CD4-positive, alpha-beta T cell (primary cell): ENCODE data around the gene RNF212. TPM values are rescaled to one million over a fixed set of nuclear protein-coding genes. Genes with fewer than 3 reads are reported as not detected.

Experiments used
- ATAC-seq: fragments of 200-7000 bp; cut with Tn5 transposase; one replicate; pipeline ENCODE4 v1.10.0; 2022; ENCODE audit warnings: mild to moderate bottlenecking; ENCODE audit not compliant: poor library complexity
- CTCF ChIA-PET: fragments of 350-600 bp; sonication (Branson Sonifier 250); formaldehyde crosslinking; loops from one replicate; lab custom pipeline; 2021; ENCODE audit warnings: antibody characterized with exemption, inconsistent platforms; lab: Charles Lee
- POLR2A ChIA-PET: fragments of 350-600 bp; sonication (Branson Sonifier 250); formaldehyde crosslinking; loops from one replicate; lab custom pipeline; 2021; ENCODE audit warnings: antibody characterized with exemption, inconsistent platforms; lab: Charles Lee
- DNase-seq, 14 experiments: peaks; one replicate each; pipeline ENCODE4 v3.0.0-alpha.2; 2013 to 2020; ENCODE audit warnings: mixed read lengths in 2 of 14
- H3K27ac ChIP-seq, 2 donors: one replicate each; pipeline versions ENCODE4 v1.5.1 to v1.7.0; 2013; ENCODE audit warnings: low read length in 2 of 2, low read depth in 1 of 2, mild to moderate bottlenecking in 1 of 2
- H3K27me3 ChIP-seq, 2 experiments: 1 replicate in 1 of 2; 2 replicates in 1 of 2; pipeline versions ENCODE4 v1.6.1 to v1.7.0; 2013; ENCODE audit warnings: low read length in 2 of 2, control low read depth in 1 of 2, mild to moderate bottlenecking in 1 of 2, moderate library complexity in 1 of 2; ENCODE audit not compliant: insufficient read depth in 2 of 2, control insufficient read depth in 1 of 2
- H3K36me3 ChIP-seq: one replicate; pipeline ENCODE4 v1.6.1; 2013; ENCODE audit warnings: low read length, control low read depth; ENCODE audit not compliant: insufficient read depth
- H3K4me1 ChIP-seq: one replicate; pipeline ENCODE4 v1.6.1; 2013; ENCODE audit warnings: low read length, control low read depth; ENCODE audit not compliant: insufficient read depth
- H3K4me3 ChIP-seq: one replicate; pipeline ENCODE4 v1.5.1; 2013; ENCODE audit warnings: mild to moderate bottlenecking, low read length, moderate library complexity
- H3K9me3 ChIP-seq, 2 experiments: 1 replicate in 1 of 2; 2 replicates in 1 of 2; pipeline versions ENCODE4 v1.6.1 to v1.7.0; 2013; ENCODE audit warnings: low read length in 2 of 2, mild to moderate bottlenecking in 2 of 2, control low read depth in 1 of 2, moderate library complexity in 1 of 2; ENCODE audit not compliant: control insufficient read depth in 1 of 2, insufficient read depth in 1 of 2
- H3K27ac Mint-ChIP-seq: one replicate; pipeline ENCODE4 v1.8.0; 2020; ENCODE audit warnings: mixed read lengths
- H3K27me3 Mint-ChIP-seq: one replicate; pipeline ENCODE4 v1.8.0; 2021; ENCODE audit warnings: mixed read lengths
- H3K36me3 Mint-ChIP-seq: one replicate; pipeline ENCODE4 v1.8.0; 2021; ENCODE audit warnings: low read depth, mixed read lengths
- H3K4me1 Mint-ChIP-seq: one replicate; pipeline ENCODE4 v1.8.0; 2021; ENCODE audit warnings: low read depth, mixed read lengths
- H3K4me3 Mint-ChIP-seq: one replicate; pipeline ENCODE4 v1.8.0; 2020; ENCODE audit warnings: mild to moderate bottlenecking, mixed read lengths
- H3K9me3 Mint-ChIP-seq: one replicate; pipeline ENCODE4 v1.8.0; 2020; ENCODE audit warnings: mixed read lengths
- intact Hi-C, 2 experiments: fragments of 100-400 bp; cut with DNase I in 1 of 2; cut with micrococcal nuclease in 1 of 2; formaldehyde crosslinking; loops; one replicate each; pipeline versions ENCODE4 v1.15.1 to v1.9.0; 2023 to 2025; cut with DNase I, micrococcal nuclease
- total RNA-seq, 174 experiments: library from RNA in 2 of 174; stranded (reverse) in 2 of 174; gene quantifications; one replicate each; pipeline ENCODE4 v1.2.3 and lab custom pipeline; 2021 to 2026
- TF ChIP-seq, protein P1 (sequence below): fragments of 200-600 bp; IDR thresholded peaks from one replicate; pipeline ENCODE4 v1.8.0; 2022; ENCODE audit warnings: antibody characterized with exemption, mild to moderate bottlenecking

The RNF212 gene
- total RNA-seq, 2 experiments from 2014 or later = 5.6 to 8.3 TPM

DNA sequence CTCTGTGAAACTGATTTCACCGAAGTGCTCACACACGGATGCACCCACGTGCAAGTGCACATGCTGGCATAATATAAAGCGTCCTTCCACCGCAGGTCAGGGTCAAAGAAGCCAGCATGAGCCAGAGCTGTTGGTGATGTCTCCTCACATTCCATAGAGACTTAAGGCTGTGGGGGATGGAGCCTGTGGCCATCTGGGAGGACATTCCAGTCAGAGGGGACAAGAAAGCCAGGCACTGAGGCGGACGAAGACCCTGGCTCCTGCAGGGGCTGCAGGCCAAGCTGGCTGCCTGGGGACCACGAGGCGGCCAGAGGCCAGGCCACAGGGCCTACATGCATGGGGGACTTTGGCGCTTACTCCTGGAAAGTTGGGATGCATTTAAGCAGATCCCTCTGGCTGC lies 7.7 kb downstream of the RNF212 start:
- Histone ChIP-seq H3K36me3 (no peaks in the 10 kb centered on the region), H3K4me3 (no peak overlapping the region), H3K4me1 (no peaks in the 10 kb centered on the region), H3K9me3 (no peaks in the 10 kb centered on the region), H3K27ac (no peak overlapping the region), H3K27me3 (peaks cover 0 to 2% of the 10 kb centered on the region in 2 experiments)
- H3K27me3 Mint-ChIP-seq = peaks cover 11% of the 10 kb centered on the region
- POLR2A ChIA-PET = no interaction called here
- CTCF ChIA-PET = no interaction called here
- ATAC-seq = no peak
- H3K27ac Mint-ChIP-seq = no peak overlapping the region
- no peaks in the 10 kb centered on the region for H3K4me1 Mint-ChIP-seq
- H3K9me3 Mint-ChIP-seq = no peaks in the 10 kb centered on the region
- no peaks in the 10 kb centered on the region for H3K36me3 Mint-ChIP-seq
- TF ChIP-seq, protein P1, sequence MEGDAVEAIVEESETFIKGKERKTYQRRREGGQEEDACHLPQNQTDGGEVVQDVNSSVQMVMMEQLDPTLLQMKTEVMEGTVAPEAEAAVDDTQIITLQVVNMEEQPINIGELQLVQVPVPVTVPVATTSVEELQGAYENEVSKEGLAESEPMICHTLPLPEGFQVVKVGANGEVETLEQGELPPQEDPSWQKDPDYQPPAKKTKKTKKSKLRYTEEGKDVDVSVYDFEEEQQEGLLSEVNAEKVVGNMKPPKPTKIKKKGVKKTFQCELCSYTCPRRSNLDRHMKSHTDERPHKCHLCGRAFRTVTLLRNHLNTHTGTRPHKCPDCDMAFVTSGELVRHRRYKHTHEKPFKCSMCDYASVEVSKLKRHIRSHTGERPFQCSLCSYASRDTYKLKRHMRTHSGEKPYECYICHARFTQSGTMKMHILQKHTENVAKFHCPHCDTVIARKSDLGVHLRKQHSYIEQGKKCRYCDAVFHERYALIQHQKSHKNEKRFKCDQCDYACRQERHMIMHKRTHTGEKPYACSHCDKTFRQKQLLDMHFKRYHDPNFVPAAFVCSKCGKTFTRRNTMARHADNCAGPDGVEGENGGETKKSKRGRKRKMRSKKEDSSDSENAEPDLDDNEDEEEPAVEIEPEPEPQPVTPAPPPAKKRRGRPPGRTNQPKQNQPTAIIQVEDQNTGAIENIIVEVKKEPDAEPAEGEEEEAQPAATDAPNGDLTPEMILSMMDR = no peak
- intact Hi-C loops = no loop called here
- no peak overlapping the region for H3K4me3 Mint-ChIP-seq
- DNase-seq = no peak

DNA sequence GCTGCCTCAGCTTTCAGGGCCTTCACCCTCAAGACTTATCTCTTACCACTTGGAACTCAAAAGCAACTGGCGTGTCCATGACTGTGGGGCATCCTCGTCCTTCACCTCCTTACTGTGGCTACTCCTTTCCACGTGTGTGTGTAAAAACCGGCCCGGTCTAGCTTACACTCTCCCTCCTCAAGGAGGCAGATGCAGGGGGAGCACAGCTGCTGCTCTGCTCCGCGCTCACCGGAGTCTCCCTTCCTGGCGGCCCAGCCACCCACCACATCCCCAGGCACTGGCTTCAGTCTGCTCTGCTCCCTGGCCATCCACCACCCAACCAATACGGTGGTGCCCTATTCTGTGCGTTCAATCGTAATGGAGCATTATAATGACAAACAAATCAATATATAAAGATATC lies 8.3 kb downstream of the RNF212 start:
- POLR2A ChIA-PET = no interaction called here
- Mint-ChIP-seq H3K27ac (no peak overlapping the region), H3K4me1 (no peaks in the 10 kb centered on the region), H3K4me3 (no peak overlapping the region), H3K36me3 (no peaks in the 10 kb centered on the region), H3K27me3 (peaks cover 7% of the 10 kb centered on the region), H3K9me3 (no peaks in the 10 kb centered on the region)
- ATAC-seq (no peak), DNase-seq (no peak)
- CTCF ChIA-PET = no interaction called here
- no peaks in the 10 kb centered on the region for H3K9me3 ChIP-seq
- intact Hi-C loops = no loop called here
- no peak overlapping the region for H3K4me3 ChIP-seq
- H3K4me1 ChIP-seq = no peaks in the 10 kb centered on the region
- no peaks in the 10 kb centered on the region for H3K36me3 ChIP-seq
- no peak overlapping the region for H3K27ac ChIP-seq
- H3K27me3 ChIP-seq = peaks cover 0 to 2% of the 10 kb centered on the region in 2 experiments
- TF ChIP-seq, protein P1 = no peak

DNA sequence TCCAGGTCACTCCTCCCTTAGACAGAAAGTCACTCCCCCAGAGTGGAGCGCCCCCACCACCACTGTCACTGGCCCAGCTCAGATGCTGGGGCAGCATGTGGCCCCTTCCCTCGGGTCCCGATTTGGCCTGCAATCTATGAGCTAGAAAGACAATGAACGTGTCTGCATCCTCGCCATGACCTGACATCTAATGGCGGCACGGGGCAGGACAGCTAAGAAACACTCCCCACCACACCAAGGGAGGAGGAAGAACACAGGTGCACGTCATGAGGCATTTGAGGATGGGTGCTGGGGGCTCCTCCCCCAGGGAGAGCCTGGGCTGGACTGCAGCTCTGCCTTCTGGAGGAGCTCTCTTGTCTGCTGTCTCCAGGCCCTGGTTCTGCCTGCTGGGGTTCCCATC lies 8.7 kb downstream of the RNF212 start:
- intact Hi-C loops = no loop called here
- Mint-ChIP-seq H3K9me3 (no peaks in the 10 kb centered on the region), H3K4me1 (no peaks in the 10 kb centered on the region), H3K27ac (no peak overlapping the region), H3K27me3 (peaks cover 3% of the 10 kb centered on the region), H3K4me3 (no peak overlapping the region), H3K36me3 (no peaks in the 10 kb centered on the region)
- H3K9me3 ChIP-seq = no peaks in the 10 kb centered on the region
- no peak overlapping the region for H3K4me3 ChIP-seq
- no peaks in the 10 kb centered on the region for H3K4me1 ChIP-seq
- POLR2A ChIA-PET = no interaction called here
- H3K27me3 ChIP-seq = peaks cover 0 to 2% of the 10 kb centered on the region in 2 experiments
- H3K27ac ChIP-seq = no peak overlapping the region
- TF ChIP-seq, protein P1 = no peak
- ATAC-seq (no peak), DNase-seq (no peak)
- H3K36me3 ChIP-seq = no peaks in the 10 kb centered on the region
- CTCF ChIA-PET = no interaction called here
